ENCODE data around the gene WDR3.

GRCh38 chr1:117981455-117982192, 52.1 kb downstream of the WDR3 start:
- TF ChIP-seq, protein P1, sequence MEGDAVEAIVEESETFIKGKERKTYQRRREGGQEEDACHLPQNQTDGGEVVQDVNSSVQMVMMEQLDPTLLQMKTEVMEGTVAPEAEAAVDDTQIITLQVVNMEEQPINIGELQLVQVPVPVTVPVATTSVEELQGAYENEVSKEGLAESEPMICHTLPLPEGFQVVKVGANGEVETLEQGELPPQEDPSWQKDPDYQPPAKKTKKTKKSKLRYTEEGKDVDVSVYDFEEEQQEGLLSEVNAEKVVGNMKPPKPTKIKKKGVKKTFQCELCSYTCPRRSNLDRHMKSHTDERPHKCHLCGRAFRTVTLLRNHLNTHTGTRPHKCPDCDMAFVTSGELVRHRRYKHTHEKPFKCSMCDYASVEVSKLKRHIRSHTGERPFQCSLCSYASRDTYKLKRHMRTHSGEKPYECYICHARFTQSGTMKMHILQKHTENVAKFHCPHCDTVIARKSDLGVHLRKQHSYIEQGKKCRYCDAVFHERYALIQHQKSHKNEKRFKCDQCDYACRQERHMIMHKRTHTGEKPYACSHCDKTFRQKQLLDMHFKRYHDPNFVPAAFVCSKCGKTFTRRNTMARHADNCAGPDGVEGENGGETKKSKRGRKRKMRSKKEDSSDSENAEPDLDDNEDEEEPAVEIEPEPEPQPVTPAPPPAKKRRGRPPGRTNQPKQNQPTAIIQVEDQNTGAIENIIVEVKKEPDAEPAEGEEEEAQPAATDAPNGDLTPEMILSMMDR (IDR thresholded peaks at IDR 0.05; ENCODE audit: insufficient read depth, low read length, poor library complexity, severe bottlenecking): no peak
- no peak for TF ChIP-seq EZH2phosphoT487 (conservative IDR thresholded peaks at IDR 0.05; ENCODE audit: low read length)
